A673 (cell line): ENCODE measurements around the gene PACS1.

Experiments used
- EZH2 ChIP-seq: fragments of 200-600 bp; sonication (generic); IDR thresholded peaks from 2 replicates; pipeline ENCODE4 v1.6.1; 2017; ENCODE audit warnings: borderline replicate concordance, low read depth, mild to moderate bottlenecking, mixed read lengths, antibody characterized with exemption, low read length; ENCODE audit not compliant: poor library complexity, severe bottlenecking
- TF ChIP-seq, protein P1 (sequence below): fragments of 300-800, 200-600 bp; sonication (generic); conservative IDR thresholded peaks from 2 replicates; pipeline ENCODE4 v1.5.1; 2017; ENCODE audit warnings: low read depth, mild to moderate bottlenecking, antibody characterized with exemption, low read length, moderate library complexity, mixed read lengths

DNA sequence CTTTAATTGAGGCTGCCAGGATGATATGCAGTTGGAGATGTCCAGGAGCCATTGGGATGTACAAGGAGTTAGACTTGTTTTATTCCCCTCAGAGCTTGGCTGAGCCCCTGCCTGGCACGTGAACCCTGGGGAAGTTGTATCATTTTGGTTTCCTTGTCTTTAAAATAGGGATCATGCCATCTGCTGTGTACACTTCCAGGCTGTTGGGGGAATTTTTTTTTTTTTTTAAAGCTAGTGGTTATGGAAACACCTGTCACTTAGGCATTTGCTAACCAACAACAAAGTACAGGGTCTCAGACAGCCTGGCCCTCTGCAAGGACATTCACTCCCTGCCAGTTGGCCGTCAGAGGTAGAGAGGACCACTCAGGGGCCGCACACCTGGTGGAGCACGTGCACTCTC, 189.9 kb downstream of the PACS1 start:
- TF ChIP-seq, protein P1, sequence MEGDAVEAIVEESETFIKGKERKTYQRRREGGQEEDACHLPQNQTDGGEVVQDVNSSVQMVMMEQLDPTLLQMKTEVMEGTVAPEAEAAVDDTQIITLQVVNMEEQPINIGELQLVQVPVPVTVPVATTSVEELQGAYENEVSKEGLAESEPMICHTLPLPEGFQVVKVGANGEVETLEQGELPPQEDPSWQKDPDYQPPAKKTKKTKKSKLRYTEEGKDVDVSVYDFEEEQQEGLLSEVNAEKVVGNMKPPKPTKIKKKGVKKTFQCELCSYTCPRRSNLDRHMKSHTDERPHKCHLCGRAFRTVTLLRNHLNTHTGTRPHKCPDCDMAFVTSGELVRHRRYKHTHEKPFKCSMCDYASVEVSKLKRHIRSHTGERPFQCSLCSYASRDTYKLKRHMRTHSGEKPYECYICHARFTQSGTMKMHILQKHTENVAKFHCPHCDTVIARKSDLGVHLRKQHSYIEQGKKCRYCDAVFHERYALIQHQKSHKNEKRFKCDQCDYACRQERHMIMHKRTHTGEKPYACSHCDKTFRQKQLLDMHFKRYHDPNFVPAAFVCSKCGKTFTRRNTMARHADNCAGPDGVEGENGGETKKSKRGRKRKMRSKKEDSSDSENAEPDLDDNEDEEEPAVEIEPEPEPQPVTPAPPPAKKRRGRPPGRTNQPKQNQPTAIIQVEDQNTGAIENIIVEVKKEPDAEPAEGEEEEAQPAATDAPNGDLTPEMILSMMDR, result no peak
- TF ChIP-seq EZH2, result no peak
